Ovary (tissue), 3 donors: Measurements from ENCODE around the gene KRT79.

Source experiments
- CTCF ChIP-seq, 3 donors: fragments of 450-650 bp in 2 of 3; fragments of 200-600 bp in 1 of 3; IDR thresholded peaks; one replicate each; pipeline versions ENCODE4 v1.5.1 to v1.8.0; 2016 to 2022; ENCODE audit warnings: antibody characterized with exemption in 3 of 3, mild to moderate bottlenecking in 1 of 3
- EP300 ChIP-seq: sonication (generic); formaldehyde crosslinking; IDR thresholded peaks from one replicate; pipeline ENCODE4 v1.6.1; 2017; ENCODE audit warnings: antibody characterized with exemption
- POLR2A ChIP-seq: fragments of 450-650 bp; IDR thresholded peaks from one replicate; pipeline ENCODE4 v1.6.1; 2017; ENCODE audit warnings: antibody characterized with exemption, mild to moderate bottlenecking, moderate library complexity
- donor health status: DM: no; HTN: no; CAD: no.

GRCh38 chr12:52820521-52820920 lies 13.6 kb downstream of the KRT79 start:
- TF ChIP-seq POLR2A (no peak), CTCF (IDR thresholded peaks at IDR 0.05) (no peak), EP300 (no peak)
